Esophagus (tissue), 2 donors: Measurements from ENCODE around the gene KDM5B. TPM values are rescaled to one million over a fixed set of nuclear protein-coding genes. Genes with fewer than 3 reads are reported as not detected.
A peak's percentile ranks its signal among the peaks of the same experiment; 100 is the strongest.

Experiments used
- H3K27ac ChIP-seq, 2 donors: one replicate each; pipeline ENCODE4 v1.5.1; 2013; ENCODE audit warnings: low read depth in 2 of 2, mild to moderate bottlenecking in 2 of 2, inconsistent platforms in 1 of 2, low read length in 1 of 2, moderate library complexity in 1 of 2
- H3K27me3 ChIP-seq, 2 donors: one replicate each; pipeline ENCODE4 v1.6.1; 2013; ENCODE audit warnings: low read length in 2 of 2, control low read depth in 1 of 2, mild to moderate bottlenecking in 1 of 2; ENCODE audit not compliant: insufficient read depth in 2 of 2, control insufficient read depth in 1 of 2
- H3K36me3 ChIP-seq, 2 donors: one replicate each; pipeline ENCODE4 v1.6.1; 2013; ENCODE audit warnings: low read length in 1 of 2; ENCODE audit not compliant: control insufficient read depth in 2 of 2, insufficient read depth in 2 of 2
- H3K4me1 ChIP-seq, 2 donors: one replicate each; pipeline ENCODE4 v1.6.1; 2013; ENCODE audit warnings: low read length in 1 of 2; ENCODE audit not compliant: control insufficient read depth in 2 of 2, insufficient read depth in 2 of 2
- H3K4me3 ChIP-seq, 2 donors: one replicate each; pipeline ENCODE4 v1.5.1; 2013; ENCODE audit warnings: low read length in 2 of 2, mild to moderate bottlenecking in 2 of 2, low read depth in 1 of 2, moderate library complexity in 1 of 2
- H3K9me3 ChIP-seq, 2 donors: one replicate each; pipeline ENCODE4 v1.6.1; 2013; ENCODE audit warnings: mild to moderate bottlenecking in 2 of 2, low read depth in 1 of 2, low read length in 1 of 2, moderate library complexity in 1 of 2; ENCODE audit not compliant: control insufficient read depth in 2 of 2, insufficient read depth in 1 of 2
- WGBS, 2 donors: extraction: QIAGEN DNeasy Blood & Tissue Kit; methylation state at CpG; one replicate each; pipeline ENCODE4 v1.1.7; 2013; 5-methylcytosine and 5-hydroxymethylcytosine counted together
- polyA plus RNA-seq, 2 donors: library from polyadenylated mRNA; stranded (reverse); fragments of 200-250 nt; gene quantifications; one replicate each; pipeline ENCODE4 v1.2.3, GENCODE V29; 2013
- donor health status: healthy with polysubstance abuse.
- donor health status: Bipolar disorder and iron deficiency.

Gene KDM5B
- polyA plus RNA-seq, 2 donors = 18.1 to 20.9 TPM

DNA sequence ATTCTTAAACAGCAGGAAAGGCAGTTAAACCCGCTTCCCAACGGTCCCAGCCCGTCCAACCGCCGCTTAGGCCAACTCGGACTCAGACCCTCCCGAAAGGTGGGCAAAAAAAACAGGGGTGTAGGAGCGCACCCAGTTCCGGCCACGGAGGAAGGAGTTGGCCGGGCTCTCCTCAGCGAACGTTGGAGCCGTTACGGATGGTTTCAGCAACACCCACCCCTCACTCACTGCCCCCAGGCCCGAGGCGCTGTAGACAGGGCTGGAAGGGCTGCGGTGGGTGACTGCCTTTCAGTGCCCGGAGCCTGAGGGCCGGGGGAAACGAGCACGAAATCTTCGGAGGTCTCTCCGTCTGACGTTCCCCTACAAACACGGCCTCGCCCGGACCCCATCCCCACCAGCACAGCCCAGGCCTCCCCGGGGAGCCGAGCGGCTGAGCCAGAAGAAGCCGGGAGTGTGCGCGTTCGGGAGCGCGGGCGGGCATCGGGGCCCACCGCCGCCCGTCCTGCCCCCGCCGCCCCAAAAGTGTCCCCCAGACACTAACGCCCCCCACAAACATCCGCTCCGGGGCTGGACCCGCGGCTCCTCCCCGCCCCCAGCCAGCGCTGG is 1.3 kb downstream of the KDM5B start:
- H3K4me3 ChIP-seq = peak overlapping the region; percentile 69 to 93
- no peaks in the 10 kb centered on the region for H3K27me3 ChIP-seq
- H3K27ac ChIP-seq = peak overlapping the region; percentile 86 to 90
- peaks cover 2 to 4% of the 10 kb centered on the region in 2 donors for H3K4me1 ChIP-seq
- H3K9me3 ChIP-seq = no peaks in the 10 kb centered on the region
- no peaks in the 10 kb centered on the region for H3K36me3 ChIP-seq
- 0 to 1% methylated on average over 48 to 51 of the region's 51 CpGs for WGBS, 2 donors

DNA sequence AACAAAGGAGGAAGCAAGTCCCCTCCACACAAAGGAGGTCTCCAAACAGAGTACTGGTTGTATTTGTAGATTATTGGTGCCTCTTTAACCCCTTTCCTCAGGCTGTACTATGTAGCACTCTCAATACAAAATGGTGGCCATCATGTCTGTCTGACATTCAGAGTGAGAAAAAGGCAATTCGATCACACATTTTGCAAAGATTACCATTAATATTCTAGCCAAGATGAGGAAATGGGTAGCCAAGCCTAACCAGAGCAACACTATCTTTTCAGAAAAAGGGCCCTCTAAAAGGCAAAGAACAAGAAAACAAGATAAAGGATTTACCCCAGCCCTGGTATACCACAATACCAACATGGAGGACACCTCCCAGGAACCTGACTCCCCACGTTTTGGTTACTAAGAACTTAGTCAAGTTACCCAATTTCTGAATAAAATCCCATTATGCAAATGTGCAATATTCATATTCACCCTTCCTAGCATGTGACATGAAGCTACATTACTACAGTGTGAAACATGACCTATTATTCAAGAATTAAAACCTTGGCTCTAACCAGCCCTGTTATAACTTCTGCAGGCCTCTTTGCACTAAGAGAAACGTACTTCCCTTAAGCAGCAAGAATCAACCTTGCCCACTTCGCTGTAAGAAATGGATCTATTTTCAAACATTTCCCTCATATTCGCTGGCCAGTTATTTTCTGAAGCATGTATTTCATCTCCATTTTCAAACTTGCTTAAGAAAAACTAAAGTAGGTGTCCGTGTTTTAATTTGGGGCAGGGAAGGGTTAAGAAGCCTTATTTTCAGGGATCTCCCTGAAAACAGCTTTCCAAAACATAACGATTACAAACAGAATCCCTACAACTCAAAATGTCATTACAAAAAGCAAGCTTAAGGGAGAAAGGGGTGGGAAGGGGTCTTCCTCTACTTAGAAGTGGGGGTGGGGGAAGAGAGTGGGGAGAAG is 2.1 kb downstream of the KDM5B start:
- no peaks in the 10 kb centered on the region for H3K36me3 ChIP-seq
- peaks cover 0 to 2% of the 10 kb centered on the region in 2 donors for H3K4me1 ChIP-seq
- H3K9me3 ChIP-seq = no peaks in the 10 kb centered on the region
- no peaks in the 10 kb centered on the region for H3K27me3 ChIP-seq
- H3K4me3 ChIP-seq = peak overlapping the region; percentile 69 to 93
- WGBS, 2 donors = 21 to 23% methylated on average over 7 of the region's 7 CpGs
- peak overlapping the region; percentile 86 to 90 for H3K27ac ChIP-seq

DNA sequence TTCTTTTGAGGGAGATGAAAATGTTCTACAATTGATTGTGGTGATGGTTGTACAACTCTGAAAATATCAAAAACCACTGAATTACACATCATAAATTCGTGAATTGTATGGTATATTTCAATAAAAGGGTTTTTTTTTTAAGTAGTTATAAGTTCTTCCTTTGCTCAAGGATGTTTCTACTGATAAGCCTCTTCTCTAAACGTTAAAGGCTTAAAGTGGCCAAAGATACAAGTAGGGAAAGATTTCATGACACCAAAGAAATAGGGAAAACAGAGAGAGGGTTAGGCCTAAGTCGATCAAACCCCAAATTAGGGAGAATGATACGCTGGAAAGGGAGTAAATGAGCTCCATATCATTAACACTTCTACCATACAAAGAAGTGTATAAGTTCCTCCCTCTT is 4.1 kb downstream of the KDM5B start:
- no peaks in the 10 kb centered on the region for H3K9me3 ChIP-seq
- H3K36me3 ChIP-seq = no peaks in the 10 kb centered on the region
- H3K27me3 ChIP-seq = no peaks in the 10 kb centered on the region
- H3K4me1 ChIP-seq = peaks cover 0 to 2% of the 10 kb centered on the region in 2 donors
- WGBS, 2 donors = 72 to 75% methylated on average over 4 of the region's 4 CpGs
- no peak overlapping the region for H3K27ac ChIP-seq
- no peak overlapping the region for H3K4me3 ChIP-seq

DNA sequence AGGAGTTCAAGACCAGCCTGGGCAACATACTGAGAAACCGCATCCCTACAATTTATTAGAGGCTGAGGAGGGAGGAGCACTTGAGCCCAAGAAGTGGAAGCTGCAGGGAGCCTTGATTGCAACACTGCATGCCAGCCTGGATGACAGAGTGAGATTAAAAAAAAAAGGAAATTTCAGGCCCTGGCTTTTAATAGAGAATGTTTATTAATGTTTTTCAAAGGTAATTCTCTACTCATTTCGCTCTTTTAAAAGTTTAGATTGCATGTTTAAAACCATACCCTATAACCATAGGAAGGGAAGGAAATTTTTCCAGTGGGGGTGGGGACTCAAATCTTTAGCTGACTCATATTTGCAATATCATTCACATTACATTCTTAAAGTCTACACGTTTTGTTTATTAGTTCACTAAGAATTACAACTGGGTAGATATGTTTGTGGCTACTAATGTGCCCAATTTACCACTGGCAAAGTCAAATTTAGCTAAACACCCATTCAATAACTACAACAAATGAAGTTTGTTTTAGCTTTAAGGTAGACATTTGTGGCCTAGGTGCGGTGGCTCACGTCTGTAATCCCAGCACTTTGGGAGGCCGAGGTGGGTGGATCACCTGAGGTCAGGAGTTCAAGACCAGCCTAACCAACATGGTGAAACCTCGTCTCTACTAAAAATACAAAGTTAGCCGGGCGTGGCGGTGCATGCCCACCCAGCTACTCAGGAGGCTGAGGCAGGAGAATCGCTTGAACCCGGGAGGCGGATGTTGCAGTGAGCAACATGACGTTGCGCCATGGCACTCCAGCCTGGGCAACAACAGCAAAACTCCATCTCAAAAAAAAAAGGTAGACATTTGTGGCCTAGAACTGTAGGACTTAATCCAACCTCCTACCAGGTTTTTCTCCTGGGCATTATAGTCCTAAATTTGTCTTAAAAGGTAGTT is 5.0 kb downstream of the KDM5B start:
- Histone ChIP-seq H3K9me3 (no peaks in the 10 kb centered on the region), H3K4me1 (peaks cover 2 to 3% of the 10 kb centered on the region in 2 donors), H3K36me3 (no peaks in the 10 kb centered on the region), H3K27ac (peak overlapping the region in 1 of 2 donors; percentile 37), H3K4me3 (no peak overlapping the region), H3K27me3 (no peaks in the 10 kb centered on the region)
- WGBS, 2 donors = 84 to 85% methylated on average over 15 of the region's 15 CpGs

DNA sequence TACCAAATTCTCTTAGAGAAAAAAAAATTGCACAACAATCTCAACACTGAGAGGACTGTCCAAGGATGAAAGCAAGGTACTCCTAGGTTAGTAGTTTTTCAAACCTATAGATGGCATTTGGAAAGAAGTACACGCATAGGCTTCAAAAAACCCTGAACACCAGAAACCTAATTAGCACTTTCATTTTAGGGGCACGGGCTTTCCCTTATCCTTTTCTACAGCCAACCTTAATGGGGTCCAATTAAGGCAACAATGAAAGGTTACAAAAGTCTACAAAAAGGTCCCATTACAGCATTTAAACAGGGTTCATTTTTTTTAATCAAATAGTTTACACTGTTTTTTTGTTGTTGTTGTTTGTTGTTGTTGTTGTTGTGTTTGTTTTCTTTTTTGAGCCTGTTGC is 6.2 kb downstream of the KDM5B start:
- no peaks in the 10 kb centered on the region for H3K9me3 ChIP-seq
- no peaks in the 10 kb centered on the region for H3K27me3 ChIP-seq
- no peaks in the 10 kb centered on the region for H3K36me3 ChIP-seq
- no peak overlapping the region for H3K27ac ChIP-seq
- H3K4me1 ChIP-seq = peaks cover 2 to 3% of the 10 kb centered on the region in 2 donors
- H3K4me3 ChIP-seq = no peak overlapping the region
- WGBS, 2 donors = 69 to 86% methylated on average over 2 of the region's 2 CpGs

DNA sequence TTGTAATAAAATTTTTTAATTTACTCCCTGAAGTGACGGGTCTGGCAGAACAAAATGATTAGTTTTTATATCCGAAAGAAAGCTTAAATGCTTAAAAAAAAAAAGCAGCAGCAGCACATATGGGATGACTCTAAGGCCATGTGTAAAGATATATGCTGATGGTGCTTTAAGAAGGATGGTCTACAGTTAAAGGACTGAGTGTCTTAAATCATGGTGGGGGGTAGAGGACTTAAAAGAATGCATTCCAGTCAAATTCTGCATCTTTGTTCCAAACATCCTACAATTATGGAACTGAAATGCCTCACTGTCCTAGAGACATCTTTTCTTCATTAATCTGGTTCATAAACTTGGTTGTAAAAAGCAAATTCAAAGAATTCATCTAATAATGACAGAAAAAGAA is 7.0 kb downstream of the KDM5B start:
- no peaks in the 10 kb centered on the region for H3K9me3 ChIP-seq
- H3K27me3 ChIP-seq = no peaks in the 10 kb centered on the region
- peaks cover 2 to 7% of the 10 kb centered on the region in 2 donors for H3K4me1 ChIP-seq
- H3K27ac ChIP-seq = no peak overlapping the region
- WGBS, 2 donors = 91 to 92% methylated on average over 2 of the region's 2 CpGs
- H3K4me3 ChIP-seq = no peak overlapping the region
- peaks cover 0 to 2% of the 10 kb centered on the region in 2 donors for H3K36me3 ChIP-seq

DNA sequence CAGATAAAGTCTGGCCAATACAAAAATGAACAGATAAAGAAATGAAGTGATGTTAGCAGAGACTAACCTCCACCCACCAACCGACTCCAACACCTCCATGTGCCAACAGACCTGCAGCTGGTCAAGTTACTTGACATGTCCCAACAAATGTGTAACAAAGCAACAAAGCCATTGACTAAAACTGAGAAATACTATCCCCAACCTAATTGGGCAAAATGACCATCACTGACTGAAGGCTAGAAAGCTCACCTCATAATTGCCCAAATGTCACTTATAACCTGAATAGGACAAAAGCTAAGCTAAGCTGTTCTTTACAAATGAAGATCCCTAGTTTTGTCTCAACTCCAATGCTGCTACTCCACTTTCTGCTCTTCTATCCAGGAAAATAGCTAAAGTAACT is 7.5 kb downstream of the KDM5B start:
- 61 to 76% methylated on average over 1 of the region's 1 CpG for WGBS, 2 donors
- Histone ChIP-seq H3K4me3 (no peak overlapping the region), H3K27ac (no peak overlapping the region), H3K4me1 (peaks cover 2 to 7% of the 10 kb centered on the region in 2 donors), H3K36me3 (peaks cover 0 to 2% of the 10 kb centered on the region in 2 donors), H3K27me3 (no peaks in the 10 kb centered on the region), H3K9me3 (no peaks in the 10 kb centered on the region)

DNA sequence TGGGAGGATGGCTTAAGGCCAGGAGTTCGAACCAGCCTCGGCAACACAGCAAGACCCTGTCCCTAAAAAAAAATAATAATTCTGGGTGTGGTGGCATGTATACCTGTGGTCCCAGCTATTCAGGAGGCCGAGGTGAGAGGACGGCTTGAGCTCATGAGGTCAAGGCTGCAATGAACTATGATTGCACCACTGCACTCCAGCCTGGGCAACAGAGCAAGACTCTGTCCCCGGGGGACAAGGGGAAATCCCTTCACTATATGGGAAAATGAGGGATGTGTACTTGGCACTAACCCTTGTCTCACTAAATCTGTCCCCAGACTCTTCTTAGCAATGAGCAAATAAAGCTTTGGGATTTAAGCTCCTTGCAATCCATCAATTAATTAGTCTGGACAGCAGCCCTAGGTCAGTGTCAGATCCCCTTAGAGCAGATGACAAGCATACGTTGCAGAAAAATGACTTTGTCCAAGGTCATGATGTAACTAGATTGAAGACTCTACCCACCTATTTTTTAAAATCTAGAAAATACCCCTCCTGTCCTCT is 9.4 kb downstream of the KDM5B start:
- Histone ChIP-seq H3K4me3 (no peak overlapping the region), H3K36me3 (peaks cover 0 to 2% of the 10 kb centered on the region in 2 donors), H3K27me3 (no peaks in the 10 kb centered on the region), H3K27ac (no peak overlapping the region), H3K9me3 (no peaks in the 10 kb centered on the region), H3K4me1 (peaks cover 2 to 7% of the 10 kb centered on the region in 2 donors)
- WGBS, 2 donors = 76 to 77% methylated on average over 6 of the region's 6 CpGs

DNA sequence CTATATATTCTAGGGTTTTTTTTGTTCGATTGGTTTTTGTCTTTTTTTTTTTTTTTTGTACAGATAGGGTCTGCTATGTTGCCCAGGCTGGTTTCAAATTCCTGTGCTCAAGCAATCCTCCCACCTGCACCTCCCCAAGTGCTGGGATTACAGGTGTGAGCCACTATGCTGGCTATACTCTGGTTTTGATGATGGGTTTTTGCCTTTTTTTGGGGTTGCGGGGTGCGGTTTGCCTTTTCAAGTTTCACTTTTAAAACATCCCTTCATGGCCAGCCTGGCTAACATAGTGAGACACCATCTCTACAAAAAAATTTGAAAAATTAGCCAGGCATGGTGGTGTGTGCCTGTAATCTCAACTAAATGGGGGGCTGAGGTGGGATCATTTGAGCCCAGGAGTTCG is 10.0 kb downstream of the KDM5B start:
- no peaks in the 10 kb centered on the region for H3K9me3 ChIP-seq
- no peaks in the 10 kb centered on the region for H3K27me3 ChIP-seq
- H3K4me3 ChIP-seq = no peak overlapping the region
- peaks cover 2 to 7% of the 10 kb centered on the region in 2 donors for H3K4me1 ChIP-seq
- peaks cover 0 to 2% of the 10 kb centered on the region in 2 donors for H3K36me3 ChIP-seq
- no peak overlapping the region for H3K27ac ChIP-seq
- 83 to 90% methylated on average over 4 of the region's 4 CpGs for WGBS, 2 donors
